Posterior vena cava (tissue), 2 donors: ENCODE measurements around the gene VPS8. TPM values are rescaled to one million over a fixed set of nuclear protein-coding genes. Genes with fewer than 3 reads are reported as not detected.

Source experiments
- DNase-seq: peaks from one replicate; pipeline ENCODE4 v3.0.0-alpha.2; 2020; ENCODE audit warnings: low spot score
- intact Hi-C, 2 donors: fragments of 100-400 bp; cut with DNase I; formaldehyde crosslinking; loops; one replicate each; pipeline versions ENCODE4 v1.14.1 to v1.14.2; 2022 to 2023
- long read RNA-seq, 2 donors: library from polyadenylated mRNA; unstranded; transcript quantifications; one replicate each; pipeline ENCODE4 v2.0.0, GENCODE V29; 2020 to 2021
- total RNA-seq, 2 donors: library from RNA; stranded (reverse); fragmentation: NEBNext Ultra II Directional; extraction: Animal tissue kit (Norgen Biotek cat#: 25700); gene quantifications; one replicate each; pipeline ENCODE4 v1.2.1, GENCODE V29; 2021
- donor health status: DM: yes; HTN: yes; CAD: no.
- donor health status: DM: yes; HTN: yes; CAD: no.

The VPS8 gene, protein sequence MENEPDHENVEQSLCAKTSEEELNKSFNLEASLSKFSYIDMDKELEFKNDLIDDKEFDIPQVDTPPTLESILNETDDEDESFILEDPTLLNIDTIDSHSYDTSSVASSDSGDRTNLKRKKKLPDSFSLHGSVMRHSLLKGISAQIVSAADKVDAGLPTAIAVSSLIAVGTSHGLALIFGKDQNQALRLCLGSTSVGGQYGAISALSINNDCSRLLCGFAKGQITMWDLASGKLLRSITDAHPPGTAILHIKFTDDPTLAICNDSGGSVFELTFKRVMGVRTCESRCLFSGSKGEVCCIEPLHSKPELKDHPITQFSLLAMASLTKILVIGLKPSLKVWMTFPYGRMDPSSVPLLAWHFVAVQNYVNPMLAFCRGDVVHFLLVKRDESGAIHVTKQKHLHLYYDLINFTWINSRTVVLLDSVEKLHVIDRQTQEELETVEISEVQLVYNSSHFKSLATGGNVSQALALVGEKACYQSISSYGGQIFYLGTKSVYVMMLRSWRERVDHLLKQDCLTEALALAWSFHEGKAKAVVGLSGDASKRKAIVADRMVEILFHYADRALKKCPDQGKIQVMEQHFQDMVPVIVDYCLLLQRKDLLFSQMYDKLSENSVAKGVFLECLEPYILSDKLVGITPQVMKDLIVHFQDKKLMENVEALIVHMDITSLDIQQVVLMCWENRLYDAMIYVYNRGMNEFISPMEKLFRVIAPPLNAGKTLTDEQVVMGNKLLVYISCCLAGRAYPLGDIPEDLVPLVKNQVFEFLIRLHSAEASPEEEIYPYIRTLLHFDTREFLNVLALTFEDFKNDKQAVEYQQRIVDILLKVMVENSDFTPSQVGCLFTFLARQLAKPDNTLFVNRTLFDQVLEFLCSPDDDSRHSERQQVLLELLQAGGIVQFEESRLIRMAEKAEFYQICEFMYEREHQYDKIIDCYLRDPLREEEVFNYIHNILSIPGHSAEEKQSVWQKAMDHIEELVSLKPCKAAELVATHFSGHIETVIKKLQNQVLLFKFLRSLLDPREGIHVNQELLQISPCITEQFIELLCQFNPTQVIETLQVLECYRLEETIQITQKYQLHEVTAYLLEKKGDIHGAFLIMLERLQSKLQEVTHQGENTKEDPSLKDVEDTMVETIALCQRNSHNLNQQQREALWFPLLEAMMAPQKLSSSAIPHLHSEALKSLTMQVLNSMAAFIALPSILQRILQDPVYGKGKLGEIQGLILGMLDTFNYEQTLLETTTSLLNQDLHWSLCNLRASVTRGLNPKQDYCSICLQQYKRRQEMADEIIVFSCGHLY (N-terminal part only)
- 10 to 100 TPM; 58.8 to 66.8 TPM for total RNA-seq
- long read RNA-seq, donor 1, full-length matches to known transcripts: 1 of 6 reads
- long read RNA-seq, donor 1, partial matches to known transcripts: 1 of 6 reads
- long read RNA-seq, donor 1, other reads (novel, unspliced or antisense): 4 of 6 reads
- long read RNA-seq, donor 2, partial matches to known transcripts: 6 of 8 reads
- long read RNA-seq, donor 2, other reads (novel, unspliced or antisense): 2 of 8 reads

GRCh38 chr3:184811999-184812661 lies at the start of gene VPS8:
Gene VPS8, plus strand, starts transcription at chr3:184812166. Its CDS starts 12,467 bp downstream, at chr3:184824633.
- intact Hi-C loops: no loop called here
- peak; percentile 99 for DNase-seq

GRCh38 chr3:184764191-184764590 lies 47.8 kb upstream of the VPS8 start:
- intact Hi-C loops: no loop called here
- DNase-seq: peak; percentile 1

DNA sequence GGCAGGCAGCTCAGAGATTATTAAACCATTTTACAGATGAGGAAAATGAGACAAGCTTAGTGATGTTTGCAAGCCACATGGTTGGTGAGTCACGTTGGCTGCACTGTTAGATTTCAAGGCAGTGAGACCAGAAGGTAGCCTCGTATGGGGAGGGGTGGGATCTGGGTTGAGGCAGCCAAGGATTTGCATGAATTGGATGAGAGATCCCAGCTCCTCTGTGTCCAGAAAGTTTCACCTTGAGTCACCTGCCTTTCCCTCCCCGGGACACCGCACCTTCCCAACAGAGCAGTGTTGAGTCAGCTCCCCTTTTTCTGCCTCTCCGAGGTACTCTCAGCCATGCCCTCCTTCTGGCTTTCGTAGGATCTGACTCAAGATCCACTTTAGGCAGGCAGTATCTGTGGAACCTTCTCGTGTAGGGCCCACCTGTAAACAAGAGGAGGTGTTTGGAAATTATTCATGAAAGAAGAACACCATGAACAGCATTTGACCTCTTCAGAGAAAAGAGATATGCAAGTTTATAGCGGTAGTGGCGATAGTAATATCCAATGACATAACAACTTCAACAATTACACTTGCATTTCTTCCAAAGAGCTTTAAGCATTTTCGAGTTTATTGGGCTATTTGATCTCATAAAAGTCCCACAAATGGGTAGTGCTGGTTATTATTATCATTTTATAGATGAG lies 46.8 kb upstream of the VPS8 start:
- intact Hi-C loops: no loop called here
- DNase-seq: peak; percentile 20

GRCh38 chr3:184765730-184766074 lies 46.3 kb upstream of the VPS8 start:
- DNase-seq: peak; percentile 41
- intact Hi-C loops: no loop called here

DNA sequence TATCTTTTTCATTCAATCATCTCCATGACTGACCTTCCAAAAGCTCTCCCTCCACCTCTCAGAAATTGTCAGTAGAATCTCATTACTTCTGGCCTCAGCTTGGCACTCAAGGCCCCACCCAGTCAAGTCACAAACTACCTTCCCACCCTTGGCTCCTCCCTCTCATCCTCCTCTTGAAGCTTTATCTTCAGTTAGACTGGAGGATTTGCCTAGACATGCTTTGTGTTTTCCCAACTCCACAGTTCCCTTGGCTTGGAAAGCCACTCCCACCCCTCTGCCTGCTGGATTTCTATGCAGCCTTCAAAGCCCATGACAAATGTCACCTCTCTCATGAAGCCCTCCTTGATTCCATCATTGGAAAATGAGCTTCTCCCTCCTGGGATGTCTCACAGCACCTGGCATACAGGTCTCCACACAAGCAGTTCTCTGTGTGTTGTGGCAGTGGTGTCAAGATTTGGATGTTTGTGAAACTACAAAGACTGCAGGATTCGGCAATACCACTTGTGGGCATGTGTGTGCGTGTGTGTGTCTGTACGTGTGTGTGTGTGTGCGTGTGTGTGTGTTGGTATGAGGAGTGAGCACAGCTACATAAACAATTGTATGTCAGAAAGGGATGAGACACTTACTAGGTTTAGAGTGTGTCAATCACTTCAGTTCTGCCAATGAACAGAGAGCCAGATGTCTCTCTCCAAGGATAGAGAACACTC lies 45.3 kb upstream of the VPS8 start:
- intact Hi-C loops: no loop called here
- peak; percentile 2 for DNase-seq

DNA sequence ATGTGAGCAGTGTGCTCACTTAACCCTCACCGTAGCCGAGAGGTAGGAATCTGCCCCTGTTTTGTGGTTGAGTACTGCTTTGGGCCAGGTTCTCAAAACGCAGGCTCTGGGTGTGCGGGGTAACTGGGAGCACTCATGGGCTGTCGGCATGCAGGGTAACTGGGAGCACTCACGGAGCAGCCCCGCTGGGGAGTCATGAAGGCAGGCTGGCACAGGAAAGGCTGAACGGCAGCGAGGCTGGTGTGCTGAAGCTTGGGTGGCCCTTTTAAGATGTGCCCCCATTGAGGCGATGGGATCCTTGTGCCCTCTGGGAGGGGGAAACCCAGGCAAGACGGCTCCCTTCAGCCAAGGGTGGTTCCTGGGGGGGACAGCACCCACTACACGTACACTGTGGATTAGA lies 44.6 kb upstream of the VPS8 start:
- intact Hi-C loops: no loop called here

GRCh38 chr3:184769382-184770170 lies 42.4 kb upstream of the VPS8 start:
- peak; percentile 45 for DNase-seq
- intact Hi-C loops: loop anchor here in 1 of 2 donors (10.0 kb wide), 1 partner anchor 55 kb away; the partner anchor contains the start of gene MAGEF1

More for the DNA sequence above, 44.6 kb upstream of the VPS8 start:
- DNase-seq: peak; percentile 30

DNA sequence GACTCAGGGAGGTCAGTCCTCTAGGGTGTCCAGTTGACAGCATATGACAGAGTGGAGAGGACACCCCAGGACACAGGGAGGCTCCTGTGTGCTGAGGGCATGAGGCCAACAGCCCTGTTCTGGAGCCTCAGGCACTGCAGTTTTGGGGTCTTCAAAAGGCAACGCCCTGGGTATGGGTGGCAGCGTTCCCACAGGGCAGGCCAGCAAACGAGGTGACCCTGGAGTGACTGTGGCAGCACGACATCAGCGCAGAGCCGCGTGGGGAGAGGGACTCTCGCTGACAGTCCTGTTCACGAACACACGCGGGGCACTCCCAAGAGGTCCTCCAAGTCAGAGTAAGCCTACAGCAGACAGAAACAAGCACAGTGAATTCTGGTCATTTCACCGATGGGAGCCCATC lies 41.4 kb upstream of the VPS8 start:
- peak; percentile 81 for DNase-seq

GRCh38 chr3:184771301-184772127 lies 40.5 kb upstream of the VPS8 start:
- intact Hi-C loops: loop anchor here in 1 of 2 donors (10.0 kb wide), 1 partner anchor 57 kb away; the partner anchor contains the start of gene MAGEF1
- DNase-seq: peak; percentile 74

More for the DNA sequence above, 41.4 kb upstream of the VPS8 start:
- intact Hi-C loops: loop anchor here in 1 of 2 donors (10.0 kb wide), 1 partner anchor 56 kb away; the partner anchor contains the start of gene MAGEF1

DNA sequence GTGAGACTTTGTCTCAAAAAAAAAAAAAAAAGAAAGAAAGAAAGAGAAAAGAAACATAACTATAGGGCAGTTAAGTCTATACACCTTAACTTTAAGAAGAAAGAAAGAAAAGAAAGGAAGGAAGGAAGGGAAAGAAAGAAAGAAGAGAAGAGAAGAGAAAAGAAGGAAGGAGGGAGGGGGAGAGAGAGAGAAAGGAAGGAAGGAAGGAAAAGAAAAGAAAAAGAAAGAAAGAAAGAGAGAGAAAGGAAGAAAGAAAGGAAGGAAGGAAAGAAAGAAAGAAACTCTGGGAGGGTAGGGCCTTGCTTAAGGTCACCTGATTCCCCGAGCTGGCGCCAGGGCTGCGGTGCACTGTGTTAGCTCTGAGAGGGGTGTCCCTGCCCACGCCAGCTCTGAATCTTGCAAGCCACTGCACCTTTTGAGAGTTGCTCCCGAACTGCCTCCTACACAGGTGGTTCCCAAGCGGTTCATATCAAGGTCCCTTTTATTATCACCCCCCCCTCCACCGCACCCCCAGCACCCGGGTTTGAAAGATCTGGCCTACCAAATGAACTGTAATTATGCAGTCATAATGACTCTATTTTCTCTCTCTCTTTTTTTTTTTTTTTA lies 39.2 kb upstream of the VPS8 start:
- intact Hi-C loops: loop anchor here in 1 of 2 donors (10.0 kb wide), 1 partner anchor 58 kb away; the partner anchor contains the start of gene MAGEF1
- peak; percentile 59 for DNase-seq

GRCh38 chr3:184773283-184774186 lies 38.4 kb upstream of the VPS8 start:
- DNase-seq: peak; percentile 88
- intact Hi-C loops: loop anchor here in 1 of 2 donors (10.0 kb wide), 1 partner anchor 59 kb away; the partner anchor contains the start of gene MAGEF1

GRCh38 chr3:184776916-184777315 lies 35.0 kb upstream of the VPS8 start:
- intact Hi-C loops: loop anchor here in 1 of 2 donors (1.0 to 10.0 kb wide), 2 partner anchors 62 to 216 kb away; partner anchors contain the start of genes EPHB3 and MAGEF1
- DNase-seq: no peak

DNA sequence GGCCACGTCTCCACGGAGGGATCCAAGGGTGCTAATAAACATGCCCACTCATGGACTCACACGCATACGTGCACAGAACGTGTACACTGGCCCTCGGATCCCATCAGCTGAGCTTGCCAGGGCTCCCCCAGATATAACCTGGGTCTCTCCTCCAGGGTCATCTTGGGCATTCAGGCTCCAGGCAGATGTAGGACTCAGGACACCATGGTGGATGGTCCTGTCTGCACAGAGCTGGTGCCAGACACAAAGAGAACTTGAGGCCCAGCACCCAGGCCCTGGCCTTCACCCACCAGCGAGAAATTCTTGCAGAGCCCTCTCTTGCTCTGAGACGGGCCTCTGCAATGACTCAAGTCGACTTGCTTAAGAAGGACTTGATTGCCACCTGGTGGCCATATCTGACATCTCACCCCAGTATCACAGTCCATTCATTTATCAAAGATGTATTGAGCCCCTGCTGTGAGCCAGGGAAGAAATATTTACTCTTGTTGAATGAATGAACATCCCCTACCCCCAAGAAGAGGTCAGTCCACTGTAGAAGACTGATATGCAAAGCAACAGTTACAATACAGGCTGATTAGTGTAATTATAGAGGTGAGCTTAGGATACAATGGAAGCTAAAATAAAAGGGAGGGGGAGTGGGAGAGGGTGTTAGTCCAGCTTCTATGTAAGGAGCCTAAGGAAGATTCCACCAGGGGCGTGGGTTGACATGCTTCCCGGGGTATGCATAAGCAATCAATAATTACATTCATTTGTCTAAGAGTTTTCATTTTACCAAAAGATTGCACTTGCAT lies 34.2 kb upstream of the VPS8 start:
- DNase-seq: peak; percentile 94
- intact Hi-C loops: loop anchor here in 1 of 2 donors (1.0 to 10.0 kb wide), 2 partner anchors 63 to 216 kb away; partner anchors contain the start of genes EPHB3 and MAGEF1
